Adrenal gland (tissue), 5 donors: ENCODE measurements around the gene ATP5MC2.

ENCODE experiments used
- CTCF ChIP-seq, 6 experiments: fragments of 450-650 bp in 4 of 6; fragments of 200-600 bp in 2 of 6; sonication (generic) in 1 of 6; IDR thresholded peaks; 1 replicate in 5 of 6; 2 replicates in 1 of 6; pipeline versions ENCODE4 v1.5.1 to v1.8.0; 2016 to 2021; ENCODE audit warnings: antibody characterized with exemption in 6 of 6, mild to moderate bottlenecking in 2 of 6, moderate library complexity in 1 of 6
- POLR2A ChIP-seq, 2 donors: fragments of 450-650 bp; IDR thresholded peaks; one replicate each; pipeline ENCODE4 v1.6.1; 2017; ENCODE audit warnings: antibody characterized with exemption in 2 of 2, mild to moderate bottlenecking in 2 of 2, moderate library complexity in 1 of 2
- donor health status: DM: no; HTN: no; CAD: no.

GRCh38 chr12:53636641-53637040 is 39.2 kb downstream of the ATP5MC2 start:
- no peak for TF ChIP-seq CTCF (IDR thresholded peaks at IDR 0.05)
- no peak for TF ChIP-seq POLR2A (IDR thresholded peaks at IDR 0.05)
